Liver (tissue), 9 donors: ENCODE results near the gene NBAS. TPM values are rescaled to one million over a fixed set of nuclear protein-coding genes. Genes with fewer than 3 reads are reported as not detected.

Source experiments
- DNase-seq: peaks from one replicate; pipeline ENCODE4 v3.0.0-alpha.2; 2017; ENCODE audit warnings: low spot score
- H3K27ac ChIP-seq, 2 donors: one replicate each; pipeline ENCODE4 v1.7.0; 2013; ENCODE audit warnings: inconsistent platforms in 2 of 2, low read length in 2 of 2, control low read depth in 1 of 2, low read depth in 1 of 2, mild to moderate bottlenecking in 1 of 2
- H3K27me3 ChIP-seq, 4 donors: one replicate each; pipeline versions ENCODE4 v1.6.1 to v1.7.0; 2013; ENCODE audit warnings: low read length in 3 of 4, inconsistent platforms in 1 of 4, mild to moderate bottlenecking in 1 of 4, moderate library complexity in 1 of 4; ENCODE audit not compliant: control insufficient read depth in 4 of 4, insufficient read depth in 4 of 4
- H3K36me3 ChIP-seq, 4 donors: one replicate each; pipeline versions ENCODE4 v1.6.1 to v1.7.0; 2013; ENCODE audit warnings: low read length in 3 of 4, mild to moderate bottlenecking in 3 of 4, low read depth in 1 of 4, moderate library complexity in 1 of 4; ENCODE audit not compliant: control insufficient read depth in 4 of 4, insufficient read depth in 3 of 4
- H3K4me1 ChIP-seq, 4 donors: one replicate each; pipeline versions ENCODE4 v1.6.1 to v1.7.0; 2013; ENCODE audit warnings: low read length in 3 of 4, mild to moderate bottlenecking in 3 of 4, moderate library complexity in 1 of 4; ENCODE audit not compliant: control insufficient read depth in 4 of 4, insufficient read depth in 4 of 4
- H3K4me3 ChIP-seq, 3 donors: one replicate each; pipeline versions ENCODE4 v1.6.1 to v1.7.0; 2013; ENCODE audit warnings: low read length in 3 of 3, control low read depth in 1 of 3, low read depth in 1 of 3, mild to moderate bottlenecking in 1 of 3
- H3K9ac ChIP-seq, 2 donors: one replicate each; pipeline ENCODE4 v1.7.0; 2013; ENCODE audit warnings: low read length in 2 of 2, mild to moderate bottlenecking in 2 of 2, moderate library complexity in 2 of 2, control low read depth in 1 of 2, low read depth in 1 of 2
- H3K9me3 ChIP-seq, 4 donors: one replicate each; pipeline versions ENCODE4 v1.6.1 to v1.7.0; 2013; ENCODE audit warnings: low read length in 3 of 4; ENCODE audit not compliant: control insufficient read depth in 4 of 4
- EGR1 ChIP-seq, 2 donors: IDR thresholded peaks; 2 replicates each; pipeline ENCODE4 v1.6.1; 2016 to 2018; ENCODE audit warnings: antibody characterized with exemption in 2 of 2, low read depth in 2 of 2
- FOXA1 ChIP-seq: IDR thresholded peaks from 2 replicates; pipeline ENCODE4 v1.6.1; 2016; ENCODE audit warnings: antibody characterized with exemption
- FOXA2 ChIP-seq: IDR thresholded peaks from 2 replicates; pipeline ENCODE4 v1.6.1; 2016; ENCODE audit warnings: antibody characterized with exemption
- GABPA ChIP-seq, 2 donors: IDR thresholded peaks in 1 of 2; conservative IDR thresholded peaks in 1 of 2; 2 replicates each; pipeline ENCODE4 v1.6.1; 2016; ENCODE audit warnings: antibody characterized with exemption in 2 of 2, mild to moderate bottlenecking in 1 of 2, moderate library complexity in 1 of 2
- HNF4A ChIP-seq, 2 donors: conservative IDR thresholded peaks; 2 replicates each; pipeline ENCODE4 v1.6.1; 2016; ENCODE audit warnings: antibody characterized with exemption in 2 of 2, mild to moderate bottlenecking in 2 of 2
- HNF4G ChIP-seq: IDR thresholded peaks from 2 replicates; pipeline ENCODE4 v1.6.1; 2016; ENCODE audit warnings: antibody characterized with exemption
- JUND ChIP-seq, 2 donors: IDR thresholded peaks; 2 replicates each; pipeline ENCODE4 v1.6.1; 2016; ENCODE audit warnings: antibody characterized with exemption in 2 of 2
- NR2F2 ChIP-seq: IDR thresholded peaks from 2 replicates; pipeline ENCODE4 v1.6.1; 2016; ENCODE audit warnings: antibody characterized with exemption
- RAD21 ChIP-seq, 2 donors: IDR thresholded peaks; 2 replicates each; pipeline ENCODE4 v1.6.1; 2016; ENCODE audit warnings: antibody characterized with exemption in 2 of 2, mild to moderate bottlenecking in 2 of 2
- RXRA ChIP-seq, 2 donors: IDR thresholded peaks; 2 replicates each; pipeline ENCODE4 v1.6.1; 2017 to 2018; ENCODE audit warnings: antibody characterized with exemption in 2 of 2, mild to moderate bottlenecking in 1 of 2
- SP1 ChIP-seq: IDR thresholded peaks from 2 replicates; pipeline ENCODE4 v1.6.1; 2018; ENCODE audit warnings: antibody characterized with exemption, mild to moderate bottlenecking
- TAF1 ChIP-seq: conservative IDR thresholded peaks from 2 replicates; pipeline ENCODE4 v1.6.1; 2016; ENCODE audit warnings: antibody characterized with exemption, mild to moderate bottlenecking
- YY1 ChIP-seq: IDR thresholded peaks from 2 replicates; pipeline ENCODE4 v1.6.1; 2016; ENCODE audit warnings: antibody characterized with exemption, mild to moderate bottlenecking
- WGBS: extraction: QIAGEN DNeasy Blood & Tissue Kit; methylation state at CpG from one replicate; pipeline ENCODE4 v1.1.7; 2013; 5-methylcytosine and 5-hydroxymethylcytosine counted together
- polyA plus RNA-seq, 2 donors: library from polyadenylated mRNA; stranded (reverse) in 1 of 2; unstranded in 1 of 2; fragments of 200-250 nt in 1 of 2; fragments of >200 nt in 1 of 2; fragmentation: Nextera tagmentation in 1 of 2; extraction: Ambion mirVana in 1 of 2; gene quantifications; one replicate each; pipeline versions ENCODE4 v1.2.1 to v1.2.3, GENCODE V29; 2013 to 2015
- total RNA-seq, 2 donors: library from RNA; depleted of rRNA; stranded (reverse); fragments of >200 nt; gene quantifications; one replicate each; pipeline ENCODE4 v1.2.3, GENCODE V29; 2014
- TF ChIP-seq, protein P1 (sequence below): IDR thresholded peaks from 2 replicates; pipeline ENCODE4 v1.6.1; 2016; ENCODE audit warnings: antibody characterized with exemption
- TF ChIP-seq, protein P2 (sequence below): IDR thresholded peaks from 2 replicates; pipeline ENCODE4 v1.6.1; 2016; ENCODE audit warnings: antibody characterized with exemption, mild to moderate bottlenecking
- TF ChIP-seq, protein P3 (sequence below): fragments of 150-350 bp; IDR thresholded peaks from 2 replicates; pipeline ENCODE4 v1.5.1; 2017; ENCODE audit warnings: improper control_type of control experiment, low read depth, low read length; ENCODE audit not compliant: missing input control
- TF ChIP-seq, protein P4 (sequence below): IDR thresholded peaks from 2 replicates; pipeline ENCODE4 v1.6.1; 2016; ENCODE audit warnings: antibody characterized with exemption
- TF ChIP-seq, protein P5 (sequence below): IDR thresholded peaks from 2 replicates; pipeline ENCODE4 v1.6.1; 2016; ENCODE audit warnings: antibody characterized with exemption
- donor health status: healthy.
- donor health status: healthy.
- donor health status: healthy.
- donor health status: healthy.
- donor health status: healthy.

The NBAS gene
- total and polyA plus RNA-seq, 4 donors: 10.5 to 40.0 (median 18.9) TPM

DNA sequence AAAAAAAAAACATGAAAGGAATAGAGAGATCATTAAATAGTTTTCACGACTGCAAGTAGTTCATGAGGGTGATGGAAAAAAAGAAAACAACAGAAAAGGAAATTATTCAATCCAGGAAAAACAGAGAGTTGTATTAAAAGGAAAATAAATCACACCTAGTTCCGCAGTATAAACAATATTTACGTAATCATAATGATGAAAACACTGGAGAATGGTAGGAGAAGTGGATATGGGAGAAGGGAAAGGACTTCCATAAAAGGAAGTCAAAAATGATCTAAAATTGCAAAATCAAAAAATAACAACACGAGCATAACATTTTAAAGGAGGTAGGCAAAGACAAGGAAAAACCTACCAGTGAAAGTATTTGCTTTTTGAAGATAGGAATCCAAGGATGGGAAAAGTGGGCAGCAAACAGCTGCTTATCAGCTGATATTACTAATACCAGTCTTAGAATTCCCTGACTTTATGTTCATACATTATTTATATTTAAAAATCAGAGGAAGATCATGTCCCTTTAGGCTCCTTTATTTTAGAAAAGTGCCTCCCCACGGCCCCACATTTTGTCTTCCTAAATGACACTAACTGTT lies 160.8 kb downstream of the NBAS start:
- WGBS: 96% methylated on average over 5 of the region's 5 CpGs
- Histone ChIP-seq H3K27ac (no peak overlapping the region), H3K27me3 (no peaks in the 10 kb centered on the region), H3K9me3 (no peaks in the 10 kb centered on the region), H3K4me1 (no peaks in the 10 kb centered on the region), H3K9ac (no peak overlapping the region), H3K36me3 (peaks cover 0 to 9% (median 2%) of the 10 kb centered on the region in 4 donors), H3K4me3 (no peak overlapping the region)
- no peak for DNase-seq
- TF ChIP-seq RXRA (IDR thresholded peaks at IDR 0.05) (no peak), JUND (IDR thresholded peaks at IDR 0.05) (no peak), HNF4G (no peak), EGR1 (IDR thresholded peaks at IDR 0.05; ENCODE audit: low read depth in 2 of 2) (no peak), FOXA2 (no peak), YY1 (no peak), GABPA (IDR thresholded peaks at IDR 0.05 in 1 of 2, conservative IDR thresholded peaks at IDR 0.05 in 1 of 2) (no peak), NR2F2 (no peak), RAD21 (IDR thresholded peaks at IDR 0.05) (no peak), HNF4A (conservative IDR thresholded peaks at IDR 0.05) (no peak), TAF1 (no peak), FOXA1 (no peak), SP1 (no peak)
- TF ChIP-seq, protein P1, sequence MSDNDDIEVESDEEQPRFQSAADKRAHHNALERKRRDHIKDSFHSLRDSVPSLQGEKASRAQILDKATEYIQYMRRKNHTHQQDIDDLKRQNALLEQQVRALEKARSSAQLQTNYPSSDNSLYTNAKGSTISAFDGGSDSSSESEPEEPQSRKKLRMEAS: no peak
- TF ChIP-seq, protein P2, sequence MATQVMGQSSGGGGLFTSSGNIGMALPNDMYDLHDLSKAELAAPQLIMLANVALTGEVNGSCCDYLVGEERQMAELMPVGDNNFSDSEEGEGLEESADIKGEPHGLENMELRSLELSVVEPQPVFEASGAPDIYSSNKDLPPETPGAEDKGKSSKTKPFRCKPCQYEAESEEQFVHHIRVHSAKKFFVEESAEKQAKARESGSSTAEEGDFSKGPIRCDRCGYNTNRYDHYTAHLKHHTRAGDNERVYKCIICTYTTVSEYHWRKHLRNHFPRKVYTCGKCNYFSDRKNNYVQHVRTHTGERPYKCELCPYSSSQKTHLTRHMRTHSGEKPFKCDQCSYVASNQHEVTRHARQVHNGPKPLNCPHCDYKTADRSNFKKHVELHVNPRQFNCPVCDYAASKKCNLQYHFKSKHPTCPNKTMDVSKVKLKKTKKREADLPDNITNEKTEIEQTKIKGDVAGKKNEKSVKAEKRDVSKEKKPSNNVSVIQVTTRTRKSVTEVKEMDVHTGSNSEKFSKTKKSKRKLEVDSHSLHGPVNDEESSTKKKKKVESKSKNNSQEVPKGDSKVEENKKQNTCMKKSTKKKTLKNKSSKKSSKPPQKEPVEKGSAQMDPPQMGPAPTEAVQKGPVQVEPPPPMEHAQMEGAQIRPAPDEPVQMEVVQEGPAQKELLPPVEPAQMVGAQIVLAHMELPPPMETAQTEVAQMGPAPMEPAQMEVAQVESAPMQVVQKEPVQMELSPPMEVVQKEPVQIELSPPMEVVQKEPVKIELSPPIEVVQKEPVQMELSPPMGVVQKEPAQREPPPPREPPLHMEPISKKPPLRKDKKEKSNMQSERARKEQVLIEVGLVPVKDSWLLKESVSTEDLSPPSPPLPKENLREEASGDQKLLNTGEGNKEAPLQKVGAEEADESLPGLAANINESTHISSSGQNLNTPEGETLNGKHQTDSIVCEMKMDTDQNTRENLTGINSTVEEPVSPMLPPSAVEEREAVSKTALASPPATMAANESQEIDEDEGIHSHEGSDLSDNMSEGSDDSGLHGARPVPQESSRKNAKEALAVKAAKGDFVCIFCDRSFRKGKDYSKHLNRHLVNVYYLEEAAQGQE: no peak
- TF ChIP-seq, protein P3, sequence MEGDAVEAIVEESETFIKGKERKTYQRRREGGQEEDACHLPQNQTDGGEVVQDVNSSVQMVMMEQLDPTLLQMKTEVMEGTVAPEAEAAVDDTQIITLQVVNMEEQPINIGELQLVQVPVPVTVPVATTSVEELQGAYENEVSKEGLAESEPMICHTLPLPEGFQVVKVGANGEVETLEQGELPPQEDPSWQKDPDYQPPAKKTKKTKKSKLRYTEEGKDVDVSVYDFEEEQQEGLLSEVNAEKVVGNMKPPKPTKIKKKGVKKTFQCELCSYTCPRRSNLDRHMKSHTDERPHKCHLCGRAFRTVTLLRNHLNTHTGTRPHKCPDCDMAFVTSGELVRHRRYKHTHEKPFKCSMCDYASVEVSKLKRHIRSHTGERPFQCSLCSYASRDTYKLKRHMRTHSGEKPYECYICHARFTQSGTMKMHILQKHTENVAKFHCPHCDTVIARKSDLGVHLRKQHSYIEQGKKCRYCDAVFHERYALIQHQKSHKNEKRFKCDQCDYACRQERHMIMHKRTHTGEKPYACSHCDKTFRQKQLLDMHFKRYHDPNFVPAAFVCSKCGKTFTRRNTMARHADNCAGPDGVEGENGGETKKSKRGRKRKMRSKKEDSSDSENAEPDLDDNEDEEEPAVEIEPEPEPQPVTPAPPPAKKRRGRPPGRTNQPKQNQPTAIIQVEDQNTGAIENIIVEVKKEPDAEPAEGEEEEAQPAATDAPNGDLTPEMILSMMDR: no peak
- TF ChIP-seq, protein P4, sequence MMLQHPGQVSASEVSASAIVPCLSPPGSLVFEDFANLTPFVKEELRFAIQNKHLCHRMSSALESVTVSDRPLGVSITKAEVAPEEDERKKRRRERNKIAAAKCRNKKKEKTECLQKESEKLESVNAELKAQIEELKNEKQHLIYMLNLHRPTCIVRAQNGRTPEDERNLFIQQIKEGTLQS: no peak
- TF ChIP-seq, protein P5, sequence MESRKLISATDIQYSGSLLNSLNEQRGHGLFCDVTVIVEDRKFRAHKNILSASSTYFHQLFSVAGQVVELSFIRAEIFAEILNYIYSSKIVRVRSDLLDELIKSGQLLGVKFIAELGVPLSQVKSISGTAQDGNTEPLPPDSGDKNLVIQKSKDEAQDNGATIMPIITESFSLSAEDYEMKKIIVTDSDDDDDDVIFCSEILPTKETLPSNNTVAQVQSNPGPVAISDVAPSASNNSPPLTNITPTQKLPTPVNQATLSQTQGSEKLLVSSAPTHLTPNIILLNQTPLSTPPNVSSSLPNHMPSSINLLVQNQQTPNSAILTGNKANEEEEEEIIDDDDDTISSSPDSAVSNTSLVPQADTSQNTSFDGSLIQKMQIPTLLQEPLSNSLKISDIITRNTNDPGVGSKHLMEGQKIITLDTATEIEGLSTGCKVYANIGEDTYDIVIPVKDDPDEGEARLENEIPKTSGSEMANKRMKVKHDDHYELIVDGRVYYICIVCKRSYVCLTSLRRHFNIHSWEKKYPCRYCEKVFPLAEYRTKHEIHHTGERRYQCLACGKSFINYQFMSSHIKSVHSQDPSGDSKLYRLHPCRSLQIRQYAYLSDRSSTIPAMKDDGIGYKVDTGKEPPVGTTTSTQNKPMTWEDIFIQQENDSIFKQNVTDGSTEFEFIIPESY: no peak
